ENCODE measurements around the gene TAMALIN. TPM values are rescaled to one million over a fixed set of nuclear protein-coding genes. Genes with fewer than 3 reads are reported as not detected.

TAMALIN gene
- total RNA-seq, 1 donor from 2014 or later: 15.5 TPM

DNA sequence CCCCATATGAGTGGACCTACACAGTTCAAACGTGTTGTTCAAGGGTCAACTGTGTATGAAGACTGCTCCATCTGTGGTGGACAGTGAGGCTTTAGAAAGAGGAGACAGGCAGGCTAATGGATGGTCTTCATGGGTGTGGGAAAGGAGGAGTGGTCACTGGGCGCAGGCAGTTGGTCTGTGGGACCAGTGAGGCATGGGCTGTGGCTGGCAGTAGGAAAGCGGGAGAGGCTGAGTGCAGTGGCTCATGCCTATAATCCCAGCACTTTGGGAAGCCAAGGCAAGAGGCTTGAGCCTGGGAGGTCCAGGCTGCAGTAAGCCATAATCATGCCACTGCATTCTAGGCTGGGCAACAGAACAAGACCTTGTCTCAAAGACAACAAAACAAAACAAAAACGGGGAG, 42.5 kb downstream of the TAMALIN start:
- Mint-ChIP-seq H3K4me3 (ENCODE audit: low read depth) (peak overlapping the region; percentile 87), H3K9me3 (ENCODE audit: low read depth) (no peaks in the 10 kb centered on the region), H3K27ac (no peak overlapping the region), H3K4me1 (ENCODE audit: low read depth) (peaks cover 29% of the 10 kb centered on the region), H3K27me3 (peaks cover 5% of the 10 kb centered on the region), H3K36me3 (ENCODE audit: insufficient read depth) (peaks cover 4% of the 10 kb centered on the region)
- DNase-seq (ENCODE audit: low spot score, unreplicated experiment): no peak
- TF ChIP-seq, protein P1, sequence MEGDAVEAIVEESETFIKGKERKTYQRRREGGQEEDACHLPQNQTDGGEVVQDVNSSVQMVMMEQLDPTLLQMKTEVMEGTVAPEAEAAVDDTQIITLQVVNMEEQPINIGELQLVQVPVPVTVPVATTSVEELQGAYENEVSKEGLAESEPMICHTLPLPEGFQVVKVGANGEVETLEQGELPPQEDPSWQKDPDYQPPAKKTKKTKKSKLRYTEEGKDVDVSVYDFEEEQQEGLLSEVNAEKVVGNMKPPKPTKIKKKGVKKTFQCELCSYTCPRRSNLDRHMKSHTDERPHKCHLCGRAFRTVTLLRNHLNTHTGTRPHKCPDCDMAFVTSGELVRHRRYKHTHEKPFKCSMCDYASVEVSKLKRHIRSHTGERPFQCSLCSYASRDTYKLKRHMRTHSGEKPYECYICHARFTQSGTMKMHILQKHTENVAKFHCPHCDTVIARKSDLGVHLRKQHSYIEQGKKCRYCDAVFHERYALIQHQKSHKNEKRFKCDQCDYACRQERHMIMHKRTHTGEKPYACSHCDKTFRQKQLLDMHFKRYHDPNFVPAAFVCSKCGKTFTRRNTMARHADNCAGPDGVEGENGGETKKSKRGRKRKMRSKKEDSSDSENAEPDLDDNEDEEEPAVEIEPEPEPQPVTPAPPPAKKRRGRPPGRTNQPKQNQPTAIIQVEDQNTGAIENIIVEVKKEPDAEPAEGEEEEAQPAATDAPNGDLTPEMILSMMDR (IDR thresholded peaks at IDR 0.05; ENCODE audit: unreplicated experiment): no peak

DNA sequence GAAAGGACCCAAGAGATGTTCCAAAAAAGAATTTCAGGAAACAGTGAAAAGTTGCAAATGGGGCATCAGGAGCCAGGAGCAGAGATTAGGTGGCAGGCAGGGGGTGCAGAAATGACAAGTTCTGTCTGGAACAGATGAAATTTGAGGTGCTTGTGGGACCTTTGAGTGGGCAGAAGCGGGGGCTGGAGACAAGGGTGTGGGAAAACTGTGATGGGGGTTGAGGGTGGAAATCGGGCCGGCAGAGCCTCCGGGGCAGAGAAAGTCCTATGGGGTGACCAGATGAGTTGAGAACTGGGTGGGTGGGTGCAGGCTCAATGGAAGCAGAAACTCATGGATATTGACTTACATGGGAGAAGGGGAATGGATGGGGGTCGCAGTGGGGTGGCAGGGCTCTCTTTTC, 42.9 kb downstream of the TAMALIN start:
- H3K4me1 Mint-ChIP-seq (ENCODE audit: low read depth): peaks cover 29% of the 10 kb centered on the region

DNA sequence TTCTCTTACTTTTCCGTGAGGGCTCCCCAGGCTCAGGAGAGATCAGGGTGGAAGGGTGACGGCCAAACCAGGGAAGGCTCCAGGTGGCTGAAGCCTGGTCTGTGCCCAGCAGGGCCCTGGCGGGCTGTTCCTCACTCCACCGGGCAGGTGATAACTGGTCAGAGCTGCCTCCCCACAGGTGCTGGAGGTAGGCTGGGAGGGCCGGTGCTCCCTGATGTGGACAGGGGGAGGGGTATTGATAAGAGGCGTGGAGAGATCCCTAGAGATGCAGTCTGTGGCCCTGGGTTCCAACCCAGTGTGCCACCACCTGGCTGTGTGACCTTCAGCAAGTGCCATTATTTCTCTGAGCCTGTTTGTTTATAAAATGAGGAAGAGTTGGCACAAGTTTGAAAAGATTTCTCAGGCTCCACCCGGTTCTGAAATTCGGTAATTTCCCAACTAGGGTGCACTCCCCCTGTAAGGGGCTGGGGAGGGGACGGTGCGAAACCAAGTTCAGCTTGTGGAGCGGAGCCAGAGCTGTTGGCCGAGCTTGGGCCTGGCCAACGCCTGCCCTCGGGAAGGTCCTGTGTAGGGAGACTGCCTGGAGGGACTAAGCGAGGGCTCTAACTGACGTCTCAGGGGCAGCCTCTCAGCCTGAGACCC, 43.5 kb downstream of the TAMALIN start:
- DNase-seq (ENCODE audit: low spot score, unreplicated experiment): no peak
- H3K9me3 Mint-ChIP-seq (ENCODE audit: low read depth): no peaks in the 10 kb centered on the region
- peaks cover 1% of the 10 kb centered on the region for H3K36me3 Mint-ChIP-seq (ENCODE audit: insufficient read depth)
- TF ChIP-seq, protein P1 (IDR thresholded peaks at IDR 0.05; ENCODE audit: unreplicated experiment): no peak
- H3K4me3 Mint-ChIP-seq (ENCODE audit: low read depth): peak overlapping the region; percentile 87
- peak overlapping the region; percentile 96 for H3K27ac Mint-ChIP-seq
- H3K27me3 Mint-ChIP-seq: peaks cover 5% of the 10 kb centered on the region
- peaks cover 29% of the 10 kb centered on the region for H3K4me1 Mint-ChIP-seq (ENCODE audit: low read depth)

More for the DNA sequence above, 42.9 kb downstream of the TAMALIN start:
- Mint-ChIP-seq H3K4me3 (ENCODE audit: low read depth) (peak overlapping the region; percentile 87), H3K36me3 (ENCODE audit: insufficient read depth) (peaks cover 1% of the 10 kb centered on the region), H3K9me3 (ENCODE audit: low read depth) (no peaks in the 10 kb centered on the region), H3K27me3 (peaks cover 5% of the 10 kb centered on the region), H3K27ac (peak overlapping the region; percentile 96)
- no peak for DNase-seq (ENCODE audit: low spot score, unreplicated experiment)
- TF ChIP-seq, protein P1 (IDR thresholded peaks at IDR 0.05; ENCODE audit: unreplicated experiment): no peak

DNA sequence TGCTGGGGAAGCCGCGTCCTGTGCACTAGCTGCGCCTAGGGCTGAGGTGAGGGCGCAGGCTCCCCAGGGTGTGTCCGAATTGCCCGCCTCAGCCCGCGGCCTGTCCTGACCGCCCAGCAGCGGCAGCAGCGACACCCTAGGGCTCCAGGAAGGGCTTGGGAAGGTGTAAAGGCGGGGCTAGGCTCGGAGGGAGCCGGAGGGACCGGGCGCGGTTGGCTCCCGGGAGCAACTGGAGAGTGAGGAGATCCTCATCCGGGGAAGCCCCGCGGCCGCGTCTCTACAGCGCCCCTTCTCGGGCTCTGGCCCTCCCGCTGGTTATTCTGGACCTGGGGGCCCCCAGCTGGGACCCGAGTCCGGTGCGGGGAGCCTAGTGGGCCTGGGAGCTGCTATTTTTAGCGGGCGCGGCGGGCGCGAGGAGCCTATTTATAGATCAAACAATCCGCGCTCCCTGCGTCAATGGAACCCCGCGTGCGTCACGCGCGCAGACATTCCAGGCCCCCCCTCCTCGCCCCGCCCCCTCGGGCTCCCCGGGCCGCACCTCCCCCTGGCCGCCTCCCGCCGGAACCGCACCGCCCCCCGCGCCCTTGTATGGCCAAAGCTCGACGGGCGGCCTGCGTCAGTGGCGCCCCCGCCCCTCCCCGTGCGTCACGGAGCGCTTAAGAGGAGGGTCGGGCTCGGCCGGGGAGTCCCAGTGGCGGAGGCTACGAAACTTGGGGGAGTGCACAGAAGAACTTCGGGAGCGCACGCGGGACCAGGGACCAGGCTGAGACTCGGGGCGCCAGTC, 44.2 kb downstream of the TAMALIN start, which contains the start of gene NR4A1:
Gene NR4A1 (plus strand): TSS at position 685 of the 784 bp plus-strand sequence. CDS start 2,887 bp downstream, outside the sequence.
- Mint-ChIP-seq H3K27me3 (peaks cover 5% of the 10 kb centered on the region), H3K36me3 (ENCODE audit: insufficient read depth) (peaks cover 1% of the 10 kb centered on the region), H3K4me1 (ENCODE audit: low read depth) (peaks cover 29% of the 10 kb centered on the region), H3K27ac (peak within 1 kb of the TSS; percentile 99), H3K4me3 (ENCODE audit: low read depth) (peak within 1 kb of the TSS; percentile 87), H3K9me3 (ENCODE audit: low read depth) (no peaks in the 10 kb centered on the region)
- TF ChIP-seq, protein P1 (IDR thresholded peaks at IDR 0.05; ENCODE audit: unreplicated experiment): no peak
- peak; percentile 95 for DNase-seq (ENCODE audit: low spot score, unreplicated experiment)

DNA sequence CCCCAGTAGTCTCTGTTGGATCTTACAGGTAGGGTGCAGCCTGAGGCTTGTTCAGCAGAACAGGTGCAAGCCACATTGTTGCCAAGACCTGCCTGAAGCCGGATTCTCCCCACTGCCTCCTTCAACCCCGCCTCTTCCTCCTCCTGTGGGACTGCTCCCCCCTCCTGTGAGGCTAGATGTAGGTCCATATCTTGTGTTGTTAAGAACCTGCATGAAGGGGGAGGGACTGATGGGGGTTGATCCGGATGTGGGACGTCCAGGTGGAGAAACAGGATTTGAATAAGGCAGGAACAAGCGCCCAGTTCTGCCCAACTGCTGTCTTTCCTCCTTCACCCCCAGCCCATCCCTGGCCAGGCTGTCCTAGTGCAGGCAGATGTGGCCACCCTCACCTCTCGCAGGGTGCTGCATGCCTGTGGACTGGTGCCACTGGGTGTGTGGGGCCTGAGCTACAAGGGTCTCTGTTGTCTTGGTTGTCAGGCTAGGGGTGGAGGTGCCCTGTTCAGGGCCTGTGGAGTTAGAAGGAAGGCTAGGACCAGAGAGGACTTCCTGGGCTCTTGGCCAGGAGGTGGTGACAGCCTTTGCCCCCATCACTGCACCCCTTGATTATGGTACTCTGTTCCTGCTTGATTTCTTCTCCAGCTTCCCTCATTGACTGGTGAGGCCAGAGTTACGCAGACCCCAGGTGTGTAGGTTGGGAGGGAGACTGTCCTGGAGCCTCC, 45.9 kb downstream of the TAMALIN start:
- DNase-seq (ENCODE audit: low spot score, unreplicated experiment): no peak
- peak overlapping the region; percentile 87 for H3K4me3 Mint-ChIP-seq (ENCODE audit: low read depth)
- H3K36me3 Mint-ChIP-seq (ENCODE audit: insufficient read depth): peaks cover 1% of the 10 kb centered on the region
- peaks cover 5% of the 10 kb centered on the region for H3K27me3 Mint-ChIP-seq
- peak overlapping the region; percentile 99 for H3K27ac Mint-ChIP-seq
- H3K9me3 Mint-ChIP-seq (ENCODE audit: low read depth): no peaks in the 10 kb centered on the region
- TF ChIP-seq, protein P1 (IDR thresholded peaks at IDR 0.05; ENCODE audit: unreplicated experiment): no peak
- H3K4me1 Mint-ChIP-seq (ENCODE audit: low read depth): peaks cover 29% of the 10 kb centered on the region
